Measurements from ENCODE around the gene NDUFAF3.

NDUFAF3 gene

DNA sequence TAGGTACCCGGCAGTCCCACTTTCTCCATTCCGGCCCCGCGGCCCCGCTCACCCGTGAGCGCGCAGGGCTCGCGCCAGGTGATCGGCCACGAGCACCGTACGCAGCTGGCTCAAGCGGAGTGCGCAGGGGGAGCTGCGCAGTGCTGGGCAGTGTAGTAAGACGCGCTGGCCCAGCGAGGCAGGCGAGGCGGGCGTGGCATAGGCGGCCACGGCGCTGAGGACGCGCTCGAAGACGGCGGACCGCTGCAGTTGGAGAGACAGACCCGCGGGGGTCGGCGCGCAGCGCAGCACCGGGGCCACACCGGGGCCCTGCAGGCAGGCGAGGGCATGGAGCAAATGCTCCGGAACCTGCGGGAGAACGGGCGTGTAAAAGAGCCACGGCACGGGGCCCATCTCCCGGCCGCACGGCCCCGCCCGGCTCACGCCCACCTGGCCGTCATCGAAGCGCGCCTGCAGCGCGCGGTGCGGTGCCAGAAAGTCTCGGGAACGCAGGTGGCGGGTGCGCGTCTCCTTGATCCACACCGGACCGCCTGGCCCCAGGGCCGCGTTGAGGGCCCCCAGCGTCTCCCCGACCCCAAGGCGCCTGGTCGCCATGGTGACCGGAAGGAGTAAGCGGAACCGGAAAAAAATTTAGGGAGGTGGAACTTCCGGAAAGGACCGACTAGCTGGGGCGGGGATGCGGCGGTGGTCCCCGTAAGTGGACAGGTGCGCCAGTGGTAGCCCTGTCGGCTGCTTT, 3.8 kb upstream of the NDUFAF3 start, which contains the start of gene DALRD3:
TSS of gene DALRD3 (minus strand) at position 610 of the 736 bp plus-strand sequence. CDS start at position 594, 16 bp downstream.
- DNase-seq (ENCODE audit: low spot score), result peak; percentile 64

GRCh38 chr3:49018707-49019006, 3.3 kb upstream of the NDUFAF3 start:
- DNase-seq (ENCODE audit: low spot score), result no peak

DNA sequence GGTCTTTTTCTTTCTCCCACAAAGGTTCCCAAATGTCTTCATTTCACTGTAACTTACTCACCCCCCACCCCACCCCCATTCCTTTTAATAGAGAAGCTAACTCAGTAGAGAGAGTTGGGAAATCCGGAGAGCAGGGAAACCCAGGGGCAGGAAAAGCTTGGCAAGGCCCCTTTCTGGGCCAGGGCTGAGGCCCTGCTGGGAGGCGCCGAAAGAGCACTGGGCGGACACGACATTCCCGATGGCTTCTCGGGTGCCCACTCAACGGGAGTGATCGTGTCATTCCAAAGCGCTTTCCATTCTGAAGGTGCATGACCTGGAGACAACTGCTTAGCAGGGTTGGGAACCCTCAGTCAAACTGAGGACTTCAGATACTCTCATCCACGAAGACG, 2.0 kb upstream of the NDUFAF3 start:
- no peak for DNase-seq (ENCODE audit: low spot score)

- peak; percentile 64 for DNase-seq (ENCODE audit: low spot score)
Measured at GRCh38 chr3:49020330-49021212, 1.4 kb upstream of the NDUFAF3 start.

- DNase-seq (ENCODE audit: low spot score), result peak; percentile 100
Measured at GRCh38 chr3:49021213-49021812, 608 bp upstream of the NDUFAF3 start.

GRCh38 chr3:49022688-49023171, 809 bp downstream of the NDUFAF3 start:
- DNase-seq (ENCODE audit: low spot score), result peak; percentile 22

DNA sequence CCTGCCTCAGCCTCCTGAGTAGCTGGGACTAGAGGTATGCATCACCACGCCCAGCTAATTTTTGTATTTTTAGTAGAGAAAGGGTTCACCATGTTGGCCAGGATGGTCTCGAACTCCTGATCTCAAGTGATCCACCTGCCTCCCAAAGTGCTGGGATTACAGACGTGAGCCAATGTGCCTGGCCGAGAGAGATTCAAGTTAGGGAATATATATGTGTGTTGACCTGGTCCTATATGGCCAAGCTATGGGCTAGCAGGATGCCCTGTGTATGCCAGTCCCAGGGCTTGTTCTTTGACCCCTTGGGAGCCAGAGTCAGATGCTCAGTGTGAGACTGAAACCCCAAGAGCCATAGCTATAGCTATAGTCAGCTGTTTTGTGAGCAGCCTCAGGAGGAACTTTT, 1.9 kb downstream of the NDUFAF3 start:
- no peak for DNase-seq (ENCODE audit: low spot score)

GRCh38 chr3:49024449-49024848, 2.5 kb downstream of the NDUFAF3 start:
- DNase-seq (ENCODE audit: low spot score), result no peak

DNA sequence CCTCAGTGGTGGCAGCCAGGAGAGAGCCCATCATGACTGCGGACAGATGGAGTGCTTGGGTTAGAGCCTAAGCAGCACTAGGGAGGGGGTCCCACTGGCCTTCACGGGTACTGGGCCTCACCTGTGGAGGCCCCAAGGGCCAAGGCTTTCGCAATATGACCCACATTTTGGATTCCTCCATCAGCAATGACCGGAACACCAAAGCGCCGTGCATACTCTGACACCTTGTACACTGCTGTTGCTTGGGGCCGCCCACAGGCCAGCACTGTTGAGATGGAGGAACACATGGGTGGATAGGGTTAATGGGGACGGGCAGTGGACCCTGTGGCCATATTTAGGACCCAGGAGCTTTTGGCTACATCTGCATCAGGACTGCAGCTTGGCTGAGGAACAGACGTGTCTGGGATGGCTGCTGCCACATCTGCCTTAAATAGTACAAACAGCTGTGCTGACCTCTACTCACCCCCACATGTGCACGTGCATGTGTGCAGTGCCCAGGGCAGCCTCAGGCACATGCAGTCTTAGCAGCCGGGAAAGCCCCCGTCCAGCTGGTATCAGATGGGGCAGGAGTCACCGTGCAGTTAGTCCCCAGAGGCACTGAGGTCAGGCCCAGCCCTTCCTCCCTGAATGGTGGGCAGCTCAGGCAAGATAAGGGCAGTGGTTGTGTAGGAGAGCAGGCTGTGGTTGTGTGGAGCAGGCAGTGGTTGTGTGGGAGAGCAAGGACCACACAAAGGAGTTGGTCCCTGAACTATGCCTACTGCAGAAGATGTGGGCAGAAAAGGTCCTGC, 3.3 kb downstream of the NDUFAF3 start:
- peak; percentile 17 for DNase-seq (ENCODE audit: low spot score)

GRCh38 chr3:49025793-49026520, 4.0 kb downstream of the NDUFAF3 start:
- no peak for DNase-seq (ENCODE audit: low spot score)

DNA sequence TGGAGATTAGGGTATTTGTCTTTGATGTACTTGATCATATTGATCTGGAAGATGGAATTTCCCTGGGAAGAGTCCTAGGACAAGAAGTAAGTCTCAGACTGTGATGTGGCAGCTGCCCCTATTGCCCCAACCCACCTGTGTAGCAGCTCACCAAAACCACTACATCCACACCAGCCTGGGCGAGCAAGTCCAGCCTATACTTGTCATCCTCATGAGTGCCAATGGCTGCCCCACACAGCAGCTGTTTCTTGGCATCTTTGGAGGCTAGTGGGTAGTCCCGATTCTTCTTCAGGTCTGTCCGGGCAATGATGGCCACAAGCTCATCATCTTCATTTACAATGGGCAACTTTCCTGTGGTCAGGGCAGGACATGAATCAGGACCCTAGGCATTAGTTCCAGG, 4.6 kb downstream of the NDUFAF3 start:
- DNase-seq (ENCODE audit: low spot score), result no peak

DNA sequence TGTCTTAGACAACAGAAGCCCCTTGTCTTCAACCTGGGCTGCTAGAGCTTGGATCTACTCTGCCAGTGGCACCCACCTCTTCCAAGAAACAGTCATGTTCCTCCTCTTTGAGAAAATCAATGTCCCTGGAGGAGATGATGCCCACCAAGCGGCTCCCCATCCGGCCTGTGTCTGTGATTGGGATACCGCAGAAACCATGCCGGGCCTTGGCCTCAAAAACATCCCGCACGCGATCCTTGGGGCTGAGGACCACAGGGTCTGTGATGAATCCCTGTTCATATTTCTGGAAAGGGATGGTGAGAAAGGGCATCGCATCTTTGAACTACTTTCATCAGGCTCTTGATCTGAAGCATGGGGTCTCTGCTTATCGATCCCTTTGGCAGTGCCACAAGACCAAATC, 5.7 kb downstream of the NDUFAF3 start:
- no peak for DNase-seq (ENCODE audit: low spot score)

GRCh38 chr3:49028298-49028672, 6.4 kb downstream of the NDUFAF3 start:
- DNase-seq (ENCODE audit: low spot score), result no peak

- DNase-seq (ENCODE audit: low spot score), result peak; percentile 98
Measured at GRCh38 chr3:49028673-49029562, 7.0 kb downstream of the NDUFAF3 start, which contains the start of gene IMPDH2. Gene IMPDH2 (minus strand): TSS chr3:49029398. CDS start chr3:49029350, 48 bp downstream.

DNA sequence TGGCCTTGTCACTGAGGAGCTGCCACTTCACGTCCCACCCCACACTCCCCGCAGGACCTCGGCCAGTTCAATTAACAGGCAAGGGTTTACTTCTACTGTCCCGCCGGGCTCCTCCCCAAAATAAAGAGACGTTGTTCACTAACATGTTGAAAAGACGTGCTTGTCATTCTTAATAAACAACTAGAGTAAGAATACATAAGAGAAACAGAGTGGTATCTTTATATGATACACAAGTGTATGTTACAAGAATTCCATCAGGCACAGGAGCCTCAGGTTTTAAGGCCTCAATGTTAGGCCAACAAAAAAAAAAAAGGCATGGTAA, 7.6 kb downstream of the NDUFAF3 start:
- DNase-seq (ENCODE audit: low spot score), result no peak

DNA sequence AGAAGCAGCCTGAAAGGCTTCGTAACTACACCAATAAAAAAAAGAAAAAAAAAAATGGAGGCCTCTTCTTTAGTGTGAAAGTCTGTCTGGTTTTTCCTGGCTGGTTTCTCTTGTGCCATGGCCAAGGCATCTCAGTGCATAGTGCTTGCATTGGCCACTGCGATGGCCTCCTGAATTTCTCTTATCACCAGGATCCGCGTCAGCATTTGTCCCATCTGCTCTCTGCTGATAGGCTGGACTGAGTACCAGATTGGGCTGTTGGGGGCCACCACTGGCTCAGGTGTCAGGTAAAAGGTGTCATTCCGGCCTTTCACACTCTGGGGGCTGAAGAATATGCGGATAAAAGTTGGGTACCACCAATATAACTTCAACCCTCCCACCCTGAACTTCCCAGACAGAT, 8.4 kb downstream of the NDUFAF3 start:
- DNase-seq (ENCODE audit: low spot score), result peak; percentile 60

GRCh38 chr3:49032646-49033304, 10.9 kb downstream of the NDUFAF3 start:
- DNase-seq (ENCODE audit: low spot score), result no peak

DNA sequence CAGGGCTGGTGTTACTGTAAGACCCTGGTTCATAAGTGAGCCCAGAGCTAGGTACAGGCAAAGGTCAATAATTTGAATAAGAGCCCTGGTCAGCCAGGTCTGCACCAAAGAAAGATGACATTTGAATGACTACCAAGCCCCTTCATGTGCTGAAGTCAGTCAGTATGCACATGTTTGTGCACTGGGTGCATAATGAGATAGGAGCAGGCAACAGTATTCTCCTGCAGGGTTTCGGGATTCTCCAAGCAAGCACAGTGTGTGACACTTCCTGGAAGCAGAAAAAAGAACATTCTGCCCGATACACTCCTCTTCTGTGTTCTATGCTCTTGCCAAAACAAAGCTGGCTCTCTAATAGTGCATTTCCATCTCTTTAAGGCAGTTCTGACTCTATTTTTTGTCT, 12.7 kb downstream of the NDUFAF3 start:
- DNase-seq (ENCODE audit: low spot score), result no peak

GRCh38 chr3:49035281-49035680, 13.4 kb downstream of the NDUFAF3 start:
- no peak for DNase-seq (ENCODE audit: low spot score)

DNA sequence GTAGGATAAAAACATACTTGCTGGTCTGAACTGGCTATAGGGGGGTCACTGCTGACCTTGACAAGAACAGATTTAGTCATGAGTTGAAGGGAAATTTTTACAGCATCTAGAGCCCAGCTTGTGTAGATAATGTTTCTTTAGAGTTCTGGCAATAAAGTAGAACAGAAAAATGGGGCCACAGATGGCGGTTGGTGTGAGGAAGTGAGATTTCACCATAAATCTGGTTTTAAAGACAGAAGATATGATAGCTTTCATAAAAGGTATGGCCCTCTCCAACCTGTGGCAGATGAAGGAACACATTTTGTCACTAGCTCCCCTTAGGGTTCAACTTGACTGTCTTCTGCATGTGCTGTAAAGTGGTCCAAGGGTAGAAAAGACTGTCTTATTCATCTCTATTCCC, 31.6 kb downstream of the NDUFAF3 start:
- DNase-seq (ENCODE audit: low spot score), result no peak

Measured in hematopoietic multipotent progenitor cell treated with erythropoietin and hydrocortisone succinate and interleukin-3 and kit ligand, for 17 days (in vitro differentiated cells).